Measurements from ENCODE around the gene TBCD. TPM values are rescaled to one million over a fixed set of nuclear protein-coding genes. Genes with fewer than 3 reads are reported as not detected.
"Not testable (repeated sequence)": the region's sequence is repeated elsewhere in the genome, so short reads cannot be mapped to it uniquely, and the experiment has no call there.

The TBCD gene
- total RNA-seq, 1 experiment from 2014 or later, result 129 TPM

- Mint-ChIP-seq H3K27ac (peak overlapping the region in 1 of 3 experiments; percentile 53; a peak in 1 of 7 replicates), H3K27me3 (ENCODE audit: low read depth) (no peaks in the 10 kb centered on the region), H3K9me3 (peaks cover 2 to 6% of the 10 kb centered on the region in 2 experiments; a peak in 4 of 5 replicates), H3K36me3 (ENCODE audit: insufficient read depth in 1 of 3, low read depth in 3 of 3) (peaks cover 0 to 5% (median 2%) of the 10 kb centered on the region in 3 experiments; a peak in 3 of 7 replicates), H3K4me3 (no peak overlapping the region), H3K4me1 (peaks cover 5 to 9% of the 10 kb centered on the region in 2 experiments)
- Histone ChIP-seq H2BK120ac (ENCODE audit: low read depth, low read length, poor library complexity, severe bottlenecking) (no peak overlapping the region), H3K4ac (ENCODE audit: low read depth, low read length) (no peak overlapping the region), H4K5ac (ENCODE audit: insufficient read length, low read depth, low read length) (no peak overlapping the region), H2BK15ac (ENCODE audit: low read depth, low read length) (no peak overlapping the region), H3K18ac (ENCODE audit: insufficient read length, low read depth, low read length) (no peak overlapping the region), H3K9ac (ENCODE audit: extremely low read depth, insufficient read length, low read length) (no peak overlapping the region), H3K9me3 (ENCODE audit: control insufficient read depth, low read depth, low read length) (no peaks in the 10 kb centered on the region), H3K4me2 (ENCODE audit: insufficient read depth, insufficient read length, low read length) (no peak overlapping the region), H4K91ac (ENCODE audit: insufficient read length, low read depth, low read length) (no peak overlapping the region), H3K23me2 (ENCODE audit: insufficient read length, low read depth, low read length, poor library complexity, severe bottlenecking) (peaks cover 6% of the 10 kb centered on the region), H2BK5ac (ENCODE audit: insufficient read length, low read length) (no peak overlapping the region), H3K79me1 (ENCODE audit: insufficient read depth, low read depth, low read length, poor library complexity, severe bottlenecking) (no peaks in the 10 kb centered on the region), H4K8ac (replicated peaks; ENCODE audit: insufficient read length, low read depth, low read length) (no peak overlapping the region), H3K27ac (ENCODE audit: insufficient read length, low read depth, low read length) (no peak overlapping the region), H3K56ac (ENCODE audit: insufficient read length, low read depth, low read length) (no peak overlapping the region), H2AK5ac (ENCODE audit: insufficient read length, low read length) (no peak overlapping the region), H3K27me3 (ENCODE audit: insufficient read depth, low read length) (no peaks in the 10 kb centered on the region), H4K20me1 (ENCODE audit: control insufficient read depth, insufficient read depth, insufficient read length) (no peaks in the 10 kb centered on the region), H3K14ac (ENCODE audit: insufficient read depth, low read length) (no peak overlapping the region), H3T11ph (ENCODE audit: low read length) (no peak overlapping the region), H3K79me2 (ENCODE audit: insufficient read depth, low read length) (no peaks in the 10 kb centered on the region), H2AFZ (ENCODE audit: low read length) (no peak overlapping the region), H2BK12ac (ENCODE audit: insufficient read length, low read depth, low read length) (no peak overlapping the region), H3K4me1 (ENCODE audit: insufficient read depth, low read length) (no peaks in the 10 kb centered on the region), H2BK20ac (ENCODE audit: low read depth, low read length, poor library complexity, severe bottlenecking) (no peak overlapping the region), H3K23ac (ENCODE audit: insufficient read length, low read depth, low read length) (no peak overlapping the region)
- peak; percentile 10 for DNase-seq
- no peak for TF ChIP-seq CTCF (conservative IDR thresholded peaks at IDR 0.05)
- no CpG with 5 or more reads among the region's 18 CpGs for WGBS (ENCODE audit: extremely low coverage, insufficient read length, low lambda C conversion rate)
Measured at GRCh38 chr17:82967268-82968032, 215.6 kb downstream of the TBCD start.

GRCh38 chr17:82968033-82968841 lies 216.4 kb downstream of the TBCD start:
- not testable (repeated sequence) for H3K79me2 ChIP-seq (ENCODE audit: insufficient read depth, low read length); H3K27me3 Mint-ChIP-seq (ENCODE audit: low read depth); H4K5ac ChIP-seq (ENCODE audit: insufficient read length, low read depth, low read length); H3K27ac ChIP-seq (ENCODE audit: insufficient read length, low read depth, low read length); H2BK20ac ChIP-seq (ENCODE audit: low read depth, low read length, poor library complexity, severe bottlenecking); H3K79me1 ChIP-seq (ENCODE audit: insufficient read depth, low read depth, low read length, poor library complexity, severe bottlenecking); H4K91ac ChIP-seq (ENCODE audit: insufficient read length, low read depth, low read length); H2AK5ac ChIP-seq (ENCODE audit: insufficient read length, low read length); H3K4me2 ChIP-seq (ENCODE audit: insufficient read depth, insufficient read length, low read length); H2BK15ac ChIP-seq (ENCODE audit: low read depth, low read length); H3K27me3 ChIP-seq (ENCODE audit: insufficient read depth, low read length); H3K23me2 ChIP-seq (ENCODE audit: insufficient read length, low read depth, low read length, poor library complexity, severe bottlenecking); H3K56ac ChIP-seq (ENCODE audit: insufficient read length, low read depth, low read length); H3K4me1 ChIP-seq (ENCODE audit: insufficient read depth, low read length); H2AFZ ChIP-seq (ENCODE audit: low read length); H3K4me3 Mint-ChIP-seq; H3K36me3 Mint-ChIP-seq (ENCODE audit: insufficient read depth in 1 of 3, low read depth in 3 of 3); H3K18ac ChIP-seq (ENCODE audit: insufficient read length, low read depth, low read length); H3K23ac ChIP-seq (ENCODE audit: insufficient read length, low read depth, low read length); H2BK12ac ChIP-seq (ENCODE audit: insufficient read length, low read depth, low read length); H4K8ac ChIP-seq (replicated peaks; ENCODE audit: insufficient read length, low read depth, low read length); H4K20me1 ChIP-seq (ENCODE audit: control insufficient read depth, insufficient read depth, insufficient read length); H3K4ac ChIP-seq (ENCODE audit: low read depth, low read length); H3K14ac ChIP-seq (ENCODE audit: insufficient read depth, low read length); H2BK5ac ChIP-seq (ENCODE audit: insufficient read length, low read length); H2BK120ac ChIP-seq (ENCODE audit: low read depth, low read length, poor library complexity, severe bottlenecking); H3T11ph ChIP-seq (ENCODE audit: low read length); H3K9me3 Mint-ChIP-seq; H3K4me1 Mint-ChIP-seq; H3K9me3 ChIP-seq (ENCODE audit: control insufficient read depth, low read depth, low read length); H3K9ac ChIP-seq (ENCODE audit: extremely low read depth, insufficient read length, low read length)
- peak overlapping the region in 1 of 3 experiments; percentile 53; a peak in 1 of 7 replicates for H3K27ac Mint-ChIP-seq
- DNase-seq, result peak; percentile 27
- no CpG with 5 or more reads among the region's 33 CpGs for WGBS (ENCODE audit: extremely low coverage, insufficient read length, low lambda C conversion rate)
